GM18520 (cell line): ENCODE results near the gene IPO4.

Source experiments
- ATAC-seq: cut with Tn5 transposase; IDR thresholded peaks from one replicate; pipeline ENCODE4 v1.9.1; 2021; ENCODE audit not compliant: unreplicated experiment

The IPO4 gene

GRCh38 chr14:24176599-24176998, 12.0 kb downstream of the IPO4 start:
- ATAC-seq, result no peak

- ATAC-seq, result no peak
Observed at GRCh38 chr14:24172871-24173281, 15.7 kb downstream of the IPO4 start.

- ATAC-seq, result no peak
Observed at GRCh38 chr14:24172261-24172860, 16.3 kb downstream of the IPO4 start.

DNA sequence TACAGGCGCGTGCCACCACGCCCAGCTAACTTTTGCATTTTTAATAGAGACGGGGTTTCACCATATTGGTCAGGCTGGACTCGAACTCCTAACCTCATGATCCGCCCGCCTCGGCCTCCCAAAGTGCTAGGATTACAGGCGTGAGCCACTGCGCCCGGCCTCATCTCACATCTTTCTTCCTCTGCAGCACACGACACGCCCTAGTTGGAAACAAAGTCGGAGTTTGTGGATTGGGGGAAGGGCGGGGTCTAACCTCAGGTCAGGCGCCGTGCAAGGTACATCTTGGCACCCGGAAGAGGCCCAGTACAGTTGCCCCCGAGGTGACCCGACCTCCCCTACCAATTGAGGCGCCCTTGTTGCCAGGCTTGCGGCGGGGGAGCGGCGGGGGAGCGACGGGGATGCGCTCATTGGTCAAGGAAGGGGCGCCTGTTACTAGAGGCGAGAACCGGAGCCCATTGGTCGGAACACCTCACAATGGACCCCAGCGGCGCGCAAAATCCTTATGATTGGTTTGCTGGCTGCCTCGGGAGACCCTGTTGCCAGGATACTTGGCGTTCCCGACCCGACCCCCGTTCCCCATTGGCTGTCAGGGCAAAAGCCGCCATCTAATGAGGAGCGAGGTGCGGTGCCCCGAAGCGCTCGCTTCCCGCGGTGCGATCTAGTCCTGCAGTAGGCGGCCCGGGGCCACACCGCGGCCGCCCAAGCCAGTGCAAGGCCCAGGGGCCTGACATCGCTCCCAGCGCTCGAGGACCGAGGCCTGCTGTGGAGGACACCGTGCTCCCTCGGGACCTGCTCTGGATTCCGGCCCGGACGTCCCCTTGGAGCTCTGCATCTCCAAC, 17.0 kb downstream of the IPO4 start, which contains the start of gene REC8:
TSS of gene REC8 (plus strand) at position 659 of the 839 bp plus-strand sequence. CDS start 473 bp downstream, outside the sequence.
- ATAC-seq, result peak; percentile 51

DNA sequence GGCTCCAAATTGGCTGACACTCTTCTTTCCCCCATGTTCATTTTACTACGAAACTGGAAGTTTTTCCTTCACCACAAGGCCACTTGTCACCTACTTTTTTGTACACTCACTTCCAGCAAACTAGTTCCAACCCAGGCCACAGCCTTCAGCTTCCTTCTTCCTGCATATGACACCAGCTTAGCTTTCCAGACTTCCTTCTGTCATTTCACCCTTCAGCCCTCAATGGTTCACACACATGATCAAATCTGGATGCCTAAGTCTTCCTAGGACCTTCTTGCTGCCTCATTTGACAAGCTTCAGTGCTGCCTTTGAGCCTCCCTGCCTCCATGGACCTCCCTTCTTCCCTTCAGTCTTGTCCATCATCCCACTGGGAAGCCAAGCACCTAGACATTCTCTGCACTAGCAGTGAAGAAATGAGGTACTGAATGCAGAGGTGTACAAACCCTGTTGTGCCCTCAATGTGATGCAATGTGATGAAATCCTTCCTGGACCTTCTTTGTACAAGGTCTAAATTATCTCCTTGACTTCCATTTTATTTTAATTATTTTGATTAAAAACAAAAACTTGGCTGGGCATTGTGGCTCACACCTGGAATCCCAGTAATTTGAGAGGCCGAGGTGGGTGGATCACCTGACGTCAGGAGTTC, 21.0 kb downstream of the IPO4 start:
- no peak for ATAC-seq

DNA sequence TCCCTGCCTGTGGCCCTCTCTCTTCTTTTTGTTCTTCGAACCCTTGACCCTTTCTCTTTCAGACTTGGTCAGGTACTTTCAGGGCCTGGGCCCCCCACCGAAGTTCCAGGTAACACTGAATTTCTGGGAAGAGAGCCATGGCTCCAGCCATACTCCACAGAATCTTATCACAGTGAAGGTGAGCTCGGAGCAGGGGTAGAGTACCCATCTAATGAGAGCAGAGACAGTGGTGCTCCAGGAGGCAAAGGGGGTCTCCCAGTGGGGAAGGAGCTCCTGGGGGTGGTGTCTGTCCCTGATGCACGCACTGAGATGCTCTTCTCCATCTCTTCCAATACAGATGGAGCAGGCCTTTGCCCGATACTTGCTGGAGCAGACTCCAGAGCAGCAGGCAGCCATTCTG, 22.8 kb downstream of the IPO4 start:
- no peak for ATAC-seq

- no peak for ATAC-seq
Observed at GRCh38 chr14:24164518-24164991, 24.1 kb downstream of the IPO4 start.

GRCh38 chr14:24162093-24162492, 26.5 kb downstream of the IPO4 start:
- no peak for ATAC-seq

DNA sequence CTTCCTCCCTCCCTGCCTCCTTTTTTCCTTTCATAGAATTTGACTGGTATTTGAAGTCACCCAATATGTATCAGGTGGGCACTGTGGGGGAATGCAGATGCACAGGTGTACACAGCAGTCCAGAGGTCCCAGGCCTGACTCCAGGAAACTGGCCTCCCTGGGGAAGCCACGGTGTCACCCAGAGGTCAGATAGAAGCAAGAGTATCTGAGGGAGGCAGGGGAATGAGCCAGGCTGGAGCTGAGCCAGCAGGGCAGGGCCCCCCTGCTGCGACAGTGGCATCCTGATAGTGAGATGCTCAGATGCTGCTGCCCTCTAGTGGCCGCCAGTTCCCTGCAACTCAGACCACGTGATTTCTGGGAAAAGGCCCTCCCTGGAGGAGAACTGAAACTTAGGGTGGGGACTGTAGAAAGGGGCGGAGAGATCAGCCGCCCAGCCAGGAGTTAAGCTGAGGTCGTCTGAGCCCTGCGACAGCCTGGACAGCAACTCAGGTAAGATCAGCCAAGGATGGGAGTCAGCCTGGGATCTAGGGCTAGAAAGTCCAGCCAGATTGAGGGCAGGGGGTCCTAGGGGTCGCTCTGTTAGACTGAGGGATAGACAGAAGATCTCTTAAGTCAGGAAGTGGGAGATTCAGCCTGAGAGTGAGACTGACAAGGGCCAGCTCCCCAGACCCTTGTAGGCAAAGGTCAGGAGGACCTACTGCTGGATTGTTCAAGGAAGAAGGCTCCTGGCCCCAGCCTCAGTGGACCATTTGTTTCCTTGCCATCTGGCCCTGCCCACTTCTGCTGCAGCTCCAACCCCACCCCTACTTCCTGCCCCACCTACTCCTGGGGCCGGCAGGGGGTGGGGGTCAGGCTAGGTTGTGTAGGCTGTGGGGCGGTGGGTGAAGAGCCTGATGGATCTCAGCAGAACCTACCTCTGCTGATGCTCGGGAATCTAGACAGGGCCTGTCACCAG, 27.5 kb downstream of the IPO4 start, which contains the start of gene IRF9:
TSS of gene IRF9 (plus strand) at position 416 of the 955 bp plus-strand sequence. CDS start 880 bp downstream, outside the sequence.
- ATAC-seq, result peak; percentile 61

GRCh38 chr14:24160499-24160849, 28.1 kb downstream of the IPO4 start:
- ATAC-seq, result peak; percentile 2

- no peak for ATAC-seq
Observed at GRCh38 chr14:24159777-24160498, 28.7 kb downstream of the IPO4 start.

- no peak for ATAC-seq
Observed at GRCh38 chr14:24157331-24157730, 31.3 kb downstream of the IPO4 start.

- no peak for ATAC-seq
Observed at GRCh38 chr14:24156840-24157239, 31.8 kb downstream of the IPO4 start.

DNA sequence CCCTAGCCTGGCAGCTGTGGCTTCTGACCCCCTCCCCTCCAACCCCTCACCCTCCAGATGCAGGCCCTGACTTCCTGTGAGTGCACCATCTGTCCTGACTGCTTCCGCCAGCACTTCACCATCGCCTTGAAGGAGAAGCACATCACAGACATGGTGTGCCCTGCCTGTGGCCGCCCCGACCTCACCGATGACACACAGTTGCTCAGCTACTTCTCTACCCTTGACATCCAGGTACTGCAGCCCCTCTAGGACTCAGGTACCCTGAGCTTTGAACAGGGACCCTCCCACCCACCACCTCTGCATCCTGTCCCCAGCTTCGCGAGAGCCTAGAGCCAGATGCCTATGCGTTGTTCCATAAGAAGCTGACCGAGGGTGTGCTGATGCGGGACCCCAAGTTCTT, 33.5 kb downstream of the IPO4 start:
- no peak for ATAC-seq

DNA sequence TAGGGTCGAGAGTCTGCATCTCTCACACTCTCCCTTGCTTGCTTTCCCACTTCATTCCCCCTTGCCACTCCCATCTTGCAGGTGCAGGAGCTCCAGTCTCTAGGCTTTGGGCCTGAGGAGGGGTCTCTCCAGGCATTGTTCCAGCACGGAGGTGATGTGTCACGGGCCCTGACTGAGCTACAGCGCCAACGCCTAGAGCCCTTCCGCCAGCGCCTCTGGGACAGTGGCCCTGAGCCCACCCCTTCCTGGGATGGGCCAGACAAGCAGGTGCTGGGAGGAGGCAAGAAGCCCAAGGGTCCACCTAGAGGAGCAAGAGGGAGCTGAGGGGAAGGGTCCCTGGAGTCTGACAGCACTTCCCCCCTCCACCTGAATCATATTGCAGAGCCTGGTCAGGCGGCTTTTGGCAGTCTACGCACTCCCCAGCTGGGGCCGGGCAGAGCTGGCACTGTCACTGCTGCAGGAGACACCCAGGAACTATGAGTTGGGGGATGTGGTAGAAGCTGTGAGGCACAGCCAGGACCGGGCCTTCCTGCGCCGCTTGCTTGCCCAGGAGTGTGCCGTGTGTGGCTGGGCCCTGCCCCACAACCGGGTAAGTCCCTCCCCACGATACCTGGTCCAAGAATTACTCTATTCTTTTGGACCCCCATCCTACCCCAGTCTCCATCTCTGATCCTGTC, 37.1 kb downstream of the IPO4 start:
- no peak for ATAC-seq

DNA sequence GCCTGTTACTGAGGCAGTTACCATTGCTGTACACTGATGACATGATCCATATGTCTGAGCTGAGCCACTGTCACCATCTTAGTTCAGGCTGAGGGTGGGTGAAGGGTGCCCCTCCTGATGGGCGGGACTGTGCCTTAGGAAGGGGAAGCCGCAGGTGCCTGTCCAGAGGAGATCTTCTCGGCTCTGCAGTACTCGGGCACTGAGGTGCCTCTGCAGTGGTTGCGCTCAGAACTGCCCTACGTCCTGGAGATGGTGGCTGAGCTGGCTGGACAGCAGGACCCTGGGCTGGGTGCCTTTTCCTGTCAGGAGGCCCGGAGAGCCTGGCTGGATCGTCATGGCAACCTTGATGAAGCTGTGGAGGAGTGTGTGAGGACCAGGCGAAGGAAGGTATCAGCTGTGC, 37.6 kb downstream of the IPO4 start:
- no peak for ATAC-seq

DNA sequence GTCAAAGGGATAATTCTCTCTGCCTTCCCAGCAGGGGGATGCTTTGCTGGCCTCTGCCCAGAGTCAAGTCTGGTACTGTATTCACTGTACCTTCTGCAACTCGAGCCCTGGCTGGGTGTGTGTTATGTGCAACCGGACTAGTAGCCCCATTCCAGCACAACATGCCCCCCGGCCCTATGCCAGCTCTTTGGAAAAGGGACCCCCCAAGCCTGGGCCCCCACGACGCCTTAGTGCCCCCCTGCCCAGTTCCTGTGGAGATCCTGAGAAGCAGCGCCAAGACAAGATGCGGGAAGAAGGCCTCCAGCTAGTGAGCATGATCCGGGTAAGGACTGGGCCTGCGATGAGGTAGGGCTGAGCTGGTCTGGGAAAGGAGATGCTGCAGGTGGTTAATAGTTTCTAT, 38.0 kb downstream of the IPO4 start:
- ATAC-seq, result no peak

DNA sequence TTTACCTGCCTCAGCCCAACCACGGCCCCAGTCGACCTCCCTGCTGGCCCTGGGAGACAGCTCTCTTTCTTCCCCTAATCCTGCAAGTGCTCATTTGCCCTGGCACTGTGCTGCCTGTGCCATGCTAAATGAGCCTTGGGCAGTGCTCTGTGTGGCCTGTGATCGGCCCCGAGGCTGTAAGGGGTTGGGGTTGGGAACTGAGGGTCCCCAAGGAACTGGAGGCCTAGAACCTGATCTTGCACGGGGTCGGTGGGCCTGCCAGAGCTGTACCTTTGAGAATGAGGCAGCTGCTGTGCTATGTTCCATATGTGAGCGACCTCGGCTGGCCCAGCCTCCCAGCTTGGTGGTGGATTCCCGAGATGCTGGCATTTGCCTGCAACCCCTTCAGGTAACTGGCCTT, 38.6 kb downstream of the IPO4 start:
- no peak for ATAC-seq

GRCh38 chr14:24149302-24149969, 39.2 kb downstream of the IPO4 start:
- ATAC-seq, result no peak
